ENCODE measurements around the gene IRAK2. TPM values are rescaled to one million over a fixed set of nuclear protein-coding genes. Genes with fewer than 3 reads are reported as not detected.
A peak's percentile ranks its signal among the peaks of the same experiment; 100 is the strongest.
"Not testable (repeated sequence)": the region's sequence is repeated elsewhere in the genome, so short reads cannot be mapped to it uniquely, and the experiment has no call there.

IRAK2 gene
- total RNA-seq, 1 experiment from 2014 or later = 0.61 TPM

DNA sequence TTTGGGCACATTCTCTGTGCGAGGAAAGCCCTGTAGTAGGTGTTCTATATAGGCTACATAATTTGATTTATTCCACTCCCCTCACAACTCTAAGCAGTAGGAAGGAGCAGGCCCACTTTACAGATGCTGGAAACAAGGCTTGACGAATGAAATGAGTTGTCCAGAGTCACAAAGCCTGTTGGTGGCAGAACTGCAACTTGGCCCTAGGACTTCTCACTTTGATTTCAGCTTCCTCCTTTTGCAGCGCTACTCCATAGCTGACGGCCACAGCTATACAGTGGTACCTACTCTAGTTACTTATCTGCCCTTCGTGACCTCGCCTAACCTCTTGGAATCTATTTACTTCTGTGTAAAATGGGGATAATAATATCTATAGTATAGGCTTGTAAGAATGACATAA, 2.5 kb upstream of the IRAK2 start:
- H4K5ac ChIP-seq (ENCODE audit: insufficient read length, low read depth, low read length) = no peak overlapping the region
- DNase-seq = no peak
- peaks cover 7% of the 10 kb centered on the region for H3K27me3 Mint-ChIP-seq (ENCODE audit: low read depth)
- no peak overlapping the region for H3K4ac ChIP-seq (ENCODE audit: low read depth, low read length)
- H2BK20ac ChIP-seq (ENCODE audit: low read depth, low read length, poor library complexity, severe bottlenecking) = no peak overlapping the region
- no peak overlapping the region for H2AFZ ChIP-seq (ENCODE audit: low read length)
- H3K4me1 Mint-ChIP-seq = peaks cover 5 to 6% of the 10 kb centered on the region in 2 experiments; a peak in 2 of 4 replicates
- H2AK5ac ChIP-seq (ENCODE audit: insufficient read length, low read length) = no peak overlapping the region
- no peak overlapping the region for H4K91ac ChIP-seq (ENCODE audit: insufficient read length, low read depth, low read length)
- TF ChIP-seq, protein P1, sequence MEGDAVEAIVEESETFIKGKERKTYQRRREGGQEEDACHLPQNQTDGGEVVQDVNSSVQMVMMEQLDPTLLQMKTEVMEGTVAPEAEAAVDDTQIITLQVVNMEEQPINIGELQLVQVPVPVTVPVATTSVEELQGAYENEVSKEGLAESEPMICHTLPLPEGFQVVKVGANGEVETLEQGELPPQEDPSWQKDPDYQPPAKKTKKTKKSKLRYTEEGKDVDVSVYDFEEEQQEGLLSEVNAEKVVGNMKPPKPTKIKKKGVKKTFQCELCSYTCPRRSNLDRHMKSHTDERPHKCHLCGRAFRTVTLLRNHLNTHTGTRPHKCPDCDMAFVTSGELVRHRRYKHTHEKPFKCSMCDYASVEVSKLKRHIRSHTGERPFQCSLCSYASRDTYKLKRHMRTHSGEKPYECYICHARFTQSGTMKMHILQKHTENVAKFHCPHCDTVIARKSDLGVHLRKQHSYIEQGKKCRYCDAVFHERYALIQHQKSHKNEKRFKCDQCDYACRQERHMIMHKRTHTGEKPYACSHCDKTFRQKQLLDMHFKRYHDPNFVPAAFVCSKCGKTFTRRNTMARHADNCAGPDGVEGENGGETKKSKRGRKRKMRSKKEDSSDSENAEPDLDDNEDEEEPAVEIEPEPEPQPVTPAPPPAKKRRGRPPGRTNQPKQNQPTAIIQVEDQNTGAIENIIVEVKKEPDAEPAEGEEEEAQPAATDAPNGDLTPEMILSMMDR (conservative IDR thresholded peaks at IDR 0.05) = no peak
- H3K9me3 ChIP-seq (ENCODE audit: control insufficient read depth, low read depth, low read length) = no peaks in the 10 kb centered on the region
- H2BK12ac ChIP-seq (ENCODE audit: insufficient read length, low read depth, low read length) = no peak overlapping the region
- no peak overlapping the region for H3K14ac ChIP-seq (ENCODE audit: insufficient read depth, low read length)
- no peaks in the 10 kb centered on the region for H3K9me3 Mint-ChIP-seq
- peaks cover 5% of the 10 kb centered on the region for H3K23me2 ChIP-seq (ENCODE audit: insufficient read length, low read depth, low read length, poor library complexity, severe bottlenecking)
- no peaks in the 10 kb centered on the region for H3K79me2 ChIP-seq (ENCODE audit: insufficient read depth, low read length)
- WGBS (ENCODE audit: extremely low coverage, insufficient read length, low lambda C conversion rate) = no CpG with 5 or more reads among the region's 6 CpGs
- no peak overlapping the region for H3K56ac ChIP-seq (ENCODE audit: insufficient read length, low read depth, low read length)
- no peak overlapping the region for H3K18ac ChIP-seq (ENCODE audit: insufficient read length, low read depth, low read length)
- no peak overlapping the region for H3K23ac ChIP-seq (ENCODE audit: insufficient read length, low read depth, low read length)
- H4K8ac ChIP-seq (replicated peaks; ENCODE audit: insufficient read length, low read depth, low read length) = no peak overlapping the region
- H3K9ac ChIP-seq (ENCODE audit: extremely low read depth, insufficient read length, low read length) = no peak overlapping the region
- H2BK120ac ChIP-seq (ENCODE audit: low read depth, low read length, poor library complexity, severe bottlenecking) = no peak overlapping the region
- no peaks in the 10 kb centered on the region for H4K20me1 ChIP-seq (ENCODE audit: control insufficient read depth, insufficient read depth, insufficient read length)
- no peak overlapping the region for H3K4me2 ChIP-seq (ENCODE audit: insufficient read depth, insufficient read length, low read length)
- no peak overlapping the region for H3K27ac ChIP-seq (ENCODE audit: insufficient read length, low read depth, low read length)
- H3K79me1 ChIP-seq (ENCODE audit: insufficient read depth, low read depth, low read length, poor library complexity, severe bottlenecking) = no peaks in the 10 kb centered on the region
- no peaks in the 10 kb centered on the region for H3K4me1 ChIP-seq (ENCODE audit: insufficient read depth, low read length)
- H3K27me3 ChIP-seq (ENCODE audit: insufficient read depth, low read length) = no peaks in the 10 kb centered on the region
- H3K4me3 Mint-ChIP-seq = no peak overlapping the region
- H2BK5ac ChIP-seq (ENCODE audit: insufficient read length, low read length) = no peak overlapping the region
- no peaks in the 10 kb centered on the region; a peak in 1 of 7 replicates for H3K36me3 Mint-ChIP-seq (ENCODE audit: insufficient read depth in 1 of 3, low read depth in 3 of 3)
- H3T11ph ChIP-seq (ENCODE audit: low read length) = no peak overlapping the region
- no peak overlapping the region for H3K27ac Mint-ChIP-seq
- no peak overlapping the region for H2BK15ac ChIP-seq (ENCODE audit: low read depth, low read length)

- H3K36me3 Mint-ChIP-seq (ENCODE audit: insufficient read depth in 1 of 3, low read depth in 3 of 3); H4K8ac ChIP-seq (replicated peaks; ENCODE audit: insufficient read length, low read depth, low read length); H2AK5ac ChIP-seq (ENCODE audit: insufficient read length, low read length); H3K14ac ChIP-seq (ENCODE audit: insufficient read depth, low read length); H3K4ac ChIP-seq (ENCODE audit: low read depth, low read length); H3K23me2 ChIP-seq (ENCODE audit: insufficient read length, low read depth, low read length, poor library complexity, severe bottlenecking); H3K56ac ChIP-seq (ENCODE audit: insufficient read length, low read depth, low read length); H2BK120ac ChIP-seq (ENCODE audit: low read depth, low read length, poor library complexity, severe bottlenecking); H3K18ac ChIP-seq (ENCODE audit: insufficient read length, low read depth, low read length); H4K91ac ChIP-seq (ENCODE audit: insufficient read length, low read depth, low read length); H3K27ac ChIP-seq (ENCODE audit: insufficient read length, low read depth, low read length); H3K23ac ChIP-seq (ENCODE audit: insufficient read length, low read depth, low read length); H3K27me3 Mint-ChIP-seq (ENCODE audit: low read depth); H3K9me3 ChIP-seq (ENCODE audit: control insufficient read depth, low read depth, low read length); H4K5ac ChIP-seq (ENCODE audit: insufficient read length, low read depth, low read length); DNase-seq; H4K20me1 ChIP-seq (ENCODE audit: control insufficient read depth, insufficient read depth, insufficient read length); H3K79me2 ChIP-seq (ENCODE audit: insufficient read depth, low read length); H3K9me3 Mint-ChIP-seq; H3K79me1 ChIP-seq (ENCODE audit: insufficient read depth, low read depth, low read length, poor library complexity, severe bottlenecking); H3K27me3 ChIP-seq (ENCODE audit: insufficient read depth, low read length); H3K27ac Mint-ChIP-seq; H2BK5ac ChIP-seq (ENCODE audit: insufficient read length, low read length); H2BK15ac ChIP-seq (ENCODE audit: low read depth, low read length); H3T11ph ChIP-seq (ENCODE audit: low read length); H3K4me1 ChIP-seq (ENCODE audit: insufficient read depth, low read length); H2BK12ac ChIP-seq (ENCODE audit: insufficient read length, low read depth, low read length); H2AFZ ChIP-seq (ENCODE audit: low read length); H2BK20ac ChIP-seq (ENCODE audit: low read depth, low read length, poor library complexity, severe bottlenecking); H3K9ac ChIP-seq (ENCODE audit: extremely low read depth, insufficient read length, low read length): not testable (repeated sequence)
- peaks cover 11 to 14% of the 10 kb centered on the region in 2 experiments for H3K4me1 Mint-ChIP-seq
- WGBS (ENCODE audit: extremely low coverage, insufficient read length, low lambda C conversion rate) = no CpG with 5 or more reads among the region's 12 CpGs
- H3K4me3 Mint-ChIP-seq = peak overlapping the region; percentile 7 to 73; a peak in 3 of 5 replicates
- peak overlapping the region; percentile 66 for H3K4me2 ChIP-seq (ENCODE audit: insufficient read depth, insufficient read length, low read length)
These were observed 546 bp upstream of the IRAK2 start for GRCh38 chr3:10164201-10164545.

All from H9 (cell line).